HG02642 (cell line): Measurements from ENCODE around the gene ATL1.
"Not testable (repeated sequence)": the region's sequence is repeated elsewhere in the genome, so short reads cannot be mapped to it uniquely, and the experiment has no call there.

Source experiments
- ATAC-seq: cut with Tn5 transposase; IDR thresholded peaks from one replicate; pipeline ENCODE4 v1.9.1; 2021; ENCODE audit warnings: mild to moderate bottlenecking; ENCODE audit not compliant: unreplicated experiment, poor library complexity

ATL1 gene

GRCh38 chr14:50533806-50534205, 26.1 kb upstream of the ATL1 start:
- no peak for ATAC-seq

- ATAC-seq = no peak
Observed at GRCh38 chr14:50534416-50534815, 25.5 kb upstream of the ATL1 start.

- ATAC-seq = no peak
Observed at GRCh38 chr14:50534997-50535396, 24.9 kb upstream of the ATL1 start.

- ATAC-seq = not testable (repeated sequence)
Observed at GRCh38 chr14:50538034-50538433, 21.9 kb upstream of the ATL1 start.

GRCh38 chr14:50539051-50539450, 20.9 kb upstream of the ATL1 start:
- no peak for ATAC-seq

GRCh38 chr14:50541159-50541567, 18.8 kb upstream of the ATL1 start:
- no peak for ATAC-seq

GRCh38 chr14:50542941-50543418, 17.0 kb upstream of the ATL1 start:
- peak; percentile 71 for ATAC-seq

GRCh38 chr14:50544911-50545310, 15.0 kb upstream of the ATL1 start:
- no peak for ATAC-seq

- ATAC-seq = no peak
Observed at GRCh38 chr14:50545618-50546017, 14.3 kb upstream of the ATL1 start.

- no peak for ATAC-seq
Observed at GRCh38 chr14:50550294-50550693, 9.7 kb upstream of the ATL1 start.

- no peak for ATAC-seq
Observed at GRCh38 chr14:50551877-50552276, 8.1 kb upstream of the ATL1 start.

- not testable (repeated sequence) for ATAC-seq
Observed at GRCh38 chr14:50552796-50553195, 7.1 kb upstream of the ATL1 start.

- ATAC-seq = no peak
Observed at GRCh38 chr14:50560931-50561285, 963 bp downstream of the ATL1 start.

- no peak for ATAC-seq
Observed at GRCh38 chr14:50562841-50563240, 2.9 kb downstream of the ATL1 start.

GRCh38 chr14:50569714-50570274, 9.8 kb downstream of the ATL1 start:
- no peak for ATAC-seq

GRCh38 chr14:50573862-50574261, 13.9 kb downstream of the ATL1 start:
- ATAC-seq = no peak

- no peak for ATAC-seq
Observed at GRCh38 chr14:50575769-50576168, 15.8 kb downstream of the ATL1 start.

- no peak for ATAC-seq
Observed at GRCh38 chr14:50577982-50578381, 18.0 kb downstream of the ATL1 start.

GRCh38 chr14:50578433-50578832, 18.5 kb downstream of the ATL1 start:
- ATAC-seq = no peak

GRCh38 chr14:50590464-50590863, 30.5 kb downstream of the ATL1 start:
- no peak for ATAC-seq

GRCh38 chr14:50594577-50595316, 34.8 kb downstream of the ATL1 start:
- ATAC-seq = no peak

- ATAC-seq = no peak
Observed at GRCh38 chr14:50598765-50599164, 38.8 kb downstream of the ATL1 start.
